H1 (cell line): ENCODE results near the gene NEURL1B. TPM values are rescaled to one million over a fixed set of nuclear protein-coding genes. Genes with fewer than 3 reads are reported as not detected.

Experiments used
- CTCF ChIA-PET: fragments of 300-600 bp; sonication (Branson Sonifier 250); formaldehyde crosslinking; loops from one replicate; lab custom pipeline; 2021; ENCODE audit not compliant: partially characterized antibody; lab: Charles Lee
- POLR2A ChIA-PET: fragments of 300-600 bp; sonication (Branson Sonifier 250); formaldehyde crosslinking; loops from one replicate; lab custom pipeline; 2021; ENCODE audit warnings: inconsistent platforms; ENCODE audit not compliant: partially characterized antibody; lab: Charles Lee
- DNase-seq, 2 experiments: peaks; one replicate each; pipeline versions ENCODE4 v3.0.0 to v3.0.0-alpha.2; 2010 to 2022; ENCODE audit warnings: low spot score in 2 of 2, low read depth in 1 of 2, mixed read lengths in 1 of 2
- FAIRE-seq: peaks from 2 replicates; lab custom pipeline; 2011; peaks lifted over from hg19 to GRCh38; lab: Jason Lieb, UNC
- H2AFZ ChIP-seq: 2 replicates; pipeline ENCODE4 v1.8.1; 2012; ENCODE audit warnings: low read length, inconsistent platforms
- H2AK5ac ChIP-seq: 2 replicates; pipeline ENCODE4 v1.6.1; 2013; ENCODE audit warnings: low read depth, low read length
- H2BK120ac ChIP-seq: replicated peaks from 2 replicates; pipeline ENCODE3; 2013; ENCODE audit warnings: low read depth, low read length, inconsistent platforms
- H2BK12ac ChIP-seq: 2 replicates; pipeline ENCODE4 v1.6.1; 2013; ENCODE audit warnings: low read depth, low read length
- H2BK15ac ChIP-seq: 2 replicates; pipeline ENCODE4 v1.6.1; 2013; ENCODE audit warnings: low read length
- H2BK20ac ChIP-seq: 2 replicates; pipeline ENCODE4 v1.6.1; 2013; ENCODE audit warnings: low read length
- H2BK5ac ChIP-seq: 2 replicates; pipeline ENCODE4 v1.6.1; 2013; ENCODE audit warnings: low read depth, low read length
- H3K14ac ChIP-seq: 2 replicates; pipeline ENCODE4 v1.6.1; 2013; ENCODE audit warnings: inconsistent platforms; ENCODE audit not compliant: insufficient read length
- H3K18ac ChIP-seq: 2 replicates; pipeline ENCODE4 v1.6.1; 2013; ENCODE audit warnings: low read length; ENCODE audit errors: extremely low read depth
- H3K23ac ChIP-seq: 2 replicates; pipeline ENCODE4 v1.6.1; 2013; ENCODE audit warnings: inconsistent platforms; ENCODE audit not compliant: insufficient read length
- H3K23me2 ChIP-seq: 2 replicates; pipeline ENCODE4 v1.6.1; 2013; ENCODE audit warnings: low read depth, low read length
- H3K27ac ChIP-seq: 2 replicates; pipeline ENCODE4 v1.6.1; 2011; ENCODE audit warnings: low read depth, low read length, inconsistent platforms
- H3K27me3 ChIP-seq, 4 experiments: replicated peaks in 1 of 4; 1 replicate in 1 of 4; 2 replicates in 3 of 4; pipeline versions ENCODE4 v1.6.1 to v1.8.1; 2011 to 2013; ENCODE audit warnings: low read length in 3 of 4, mild to moderate bottlenecking in 3 of 4, inconsistent platforms in 2 of 4, mixed read lengths in 2 of 4, moderate library complexity in 1 of 4; ENCODE audit not compliant: control insufficient read depth in 3 of 4, insufficient read depth in 3 of 4; ENCODE audit errors: extremely low read depth in 1 of 4
- H3K36me3 ChIP-seq, 4 experiments: 2 replicates each; pipeline versions ENCODE4 v1.6.1 to v1.8.1; 2011 to 2013; ENCODE audit warnings: mild to moderate bottlenecking in 4 of 4, low read length in 3 of 4, moderate library complexity in 2 of 4, control low read depth in 1 of 4, inconsistent platforms in 1 of 4; ENCODE audit not compliant: insufficient read depth in 4 of 4, control insufficient read depth in 2 of 4
- H3K4ac ChIP-seq: replicated peaks from 2 replicates; pipeline ENCODE3; 2013; ENCODE audit warnings: low read length, low read depth, mixed read lengths, inconsistent platforms; ENCODE audit not compliant: insufficient read length
- H3K4me1 ChIP-seq, 4 experiments: replicated peaks in 1 of 4; 1 replicate in 1 of 4; 2 replicates in 3 of 4; pipeline versions ENCODE4 v1.6.1 to v1.8.1; 2011 to 2013; ENCODE audit warnings: low read length in 3 of 4, inconsistent platforms in 2 of 4, mixed read lengths in 1 of 4; ENCODE audit not compliant: insufficient read depth in 4 of 4, control insufficient read depth in 3 of 4
- H3K4me2 ChIP-seq, 2 experiments: 2 replicates each; pipeline versions ENCODE4 v1.6.1 to v1.8.1; 2011 to 2013; ENCODE audit warnings: low read depth in 2 of 2, low read length in 2 of 2, control low read depth in 1 of 2, inconsistent platforms in 1 of 2, mild to moderate bottlenecking in 1 of 2; ENCODE audit not compliant: insufficient read depth in 1 of 2
- H3K4me3 ChIP-seq, 4 experiments: fragments of 200-600, 300-600 bp in 1 of 4; sonication (generic), shearing (Covaris generic), sonication (Bioruptor Twin) in 1 of 4; 2 replicates each; pipeline versions ENCODE4 v1.5.1 to v1.8.1; 2011 to 2016; ENCODE audit warnings: low read length in 4 of 4, low read depth in 3 of 4, control low read depth in 2 of 4, inconsistent platforms in 2 of 4, mild to moderate bottlenecking in 2 of 4, mixed read lengths in 1 of 4, moderate library complexity in 1 of 4; ENCODE audit not compliant: insufficient read depth in 2 of 4; ENCODE audit errors: extremely low read depth in 1 of 4
- H3K56ac ChIP-seq: replicated peaks from 2 replicates; pipeline ENCODE3; 2013; ENCODE audit warnings: low read depth, mild to moderate bottlenecking, mixed read lengths, low read length, inconsistent platforms; ENCODE audit not compliant: insufficient read length
- H3K79me1 ChIP-seq: 2 replicates; pipeline ENCODE4 v1.6.1; 2013; ENCODE audit warnings: low read depth, low read length, control low read depth
- H3K79me2 ChIP-seq, 2 experiments: 2 replicates each; pipeline versions ENCODE4 v1.6.1 to v1.8.1; 2012 to 2013; ENCODE audit warnings: low read length in 2 of 2, mild to moderate bottlenecking in 2 of 2, inconsistent platforms in 1 of 2; ENCODE audit not compliant: insufficient read depth in 2 of 2, control insufficient read depth in 1 of 2
- H3K9ac ChIP-seq, 4 experiments: replicated peaks in 1 of 4; 1 replicate in 1 of 4; 2 replicates in 3 of 4; pipeline versions ENCODE4 v1.6.1 to v1.8.1; 2011 to 2013; ENCODE audit warnings: low read depth in 3 of 4, low read length in 3 of 4, control low read depth in 2 of 4, mild to moderate bottlenecking in 2 of 4, moderate library complexity in 2 of 4, inconsistent platforms in 1 of 4; ENCODE audit errors: extremely low read depth in 1 of 4
- H3K9me3 ChIP-seq, 2 experiments: 2 replicates each; pipeline versions ENCODE4 v1.6.1 to v1.8.1; 2012 to 2013; ENCODE audit warnings: mild to moderate bottlenecking in 2 of 2, moderate library complexity in 2 of 2, control low read depth in 1 of 2, inconsistent platforms in 1 of 2, low read depth in 1 of 2, low read length in 1 of 2, mixed read lengths in 1 of 2; ENCODE audit not compliant: insufficient read depth in 2 of 2
- H4K20me1 ChIP-seq, 2 experiments: replicated peaks in 1 of 2; 2 replicates each; pipeline versions ENCODE3 to v1.8.1; 2011 to 2013; ENCODE audit warnings: inconsistent platforms in 2 of 2, low read length in 2 of 2, mild to moderate bottlenecking in 1 of 2; ENCODE audit not compliant: insufficient read depth in 2 of 2, control insufficient read depth in 1 of 2
- H4K5ac ChIP-seq: 2 replicates; pipeline ENCODE4 v1.6.1; 2013; ENCODE audit warnings: low read length, low read depth, mixed read lengths, inconsistent platforms; ENCODE audit not compliant: insufficient read length
- H4K8ac ChIP-seq: 2 replicates; pipeline ENCODE4 v1.8.0; 2013; ENCODE audit warnings: mild to moderate bottlenecking, moderate library complexity, low read length, inconsistent platforms; ENCODE audit not compliant: insufficient read depth; ENCODE audit errors: extremely low read depth
- H4K91ac ChIP-seq: replicated peaks from 2 replicates; pipeline ENCODE3; 2013; ENCODE audit warnings: low read length, mixed read lengths, inconsistent platforms; ENCODE audit not compliant: insufficient read length
- RXRA ChIP-seq: IDR thresholded peaks from 2 replicates; pipeline ENCODE4 v1.6.1; 2011; ENCODE audit warnings: low read depth, mild to moderate bottlenecking, low read length, moderate library complexity; ENCODE audit not compliant: insufficient read depth
- TCF12 ChIP-seq: IDR thresholded peaks from 2 replicates; pipeline ENCODE4 v1.6.1; 2011; ENCODE audit warnings: low read depth, mild to moderate bottlenecking, low read length
- WGBS, 2 experiments: shearing (Covaris generic) in 1 of 2; methylation state at CpG; one replicate each; pipeline versions ENCODE4 v1.1.6 to v1.1.7; 2013 to 2015; ENCODE audit warnings: low lambda C conversion rate in 2 of 2, mixed read lengths in 2 of 2, inconsistent platforms in 1 of 2, low coverage in 1 of 2, missing lambda C conversion rate in 1 of 2; ENCODE audit not compliant: insufficient replicate concordance in 2 of 2, insufficient coverage in 1 of 2, insufficient read length in 1 of 2; ENCODE audit errors: extremely low coverage in 1 of 2, missing lambda C conversion rate in 1 of 2; 5-methylcytosine and 5-hydroxymethylcytosine counted together
- polyA plus RNA-seq, 7 experiments: library from polyadenylated mRNA; depleted of rRNA in 3 of 7; stranded (reverse) in 5 of 7; unstranded in 2 of 7; fragments of >200 nt in 5 of 7; fragments of 200-250 nt in 2 of 7; gene quantifications; 1 replicate in 5 of 7; 2 replicates in 1 of 7; 4 replicates in 1 of 7; pipeline versions ENCODE4 v1.2.1 to v1.2.3, GENCODE V29; 2011 to 2013; ENCODE audit warnings: missing spikeins in 2 of 7, mixed read lengths in 2 of 7
- total RNA-seq: library from RNA; stranded (reverse); fragmentation: NEBNext Ultra II Directional; extraction: Animal tissue kit (Norgen Biotek cat#: 25700); gene quantifications from 2 replicates; pipeline ENCODE4 v1.2.1, GENCODE V29; 2021

NEURL1B gene
- total and polyA plus RNA-seq, 2 of the 8 experiments (the other 6 are each of a cell fraction or from before 2014, with no cell fraction given), result 3.3 to 6.1 TPM

DNA sequence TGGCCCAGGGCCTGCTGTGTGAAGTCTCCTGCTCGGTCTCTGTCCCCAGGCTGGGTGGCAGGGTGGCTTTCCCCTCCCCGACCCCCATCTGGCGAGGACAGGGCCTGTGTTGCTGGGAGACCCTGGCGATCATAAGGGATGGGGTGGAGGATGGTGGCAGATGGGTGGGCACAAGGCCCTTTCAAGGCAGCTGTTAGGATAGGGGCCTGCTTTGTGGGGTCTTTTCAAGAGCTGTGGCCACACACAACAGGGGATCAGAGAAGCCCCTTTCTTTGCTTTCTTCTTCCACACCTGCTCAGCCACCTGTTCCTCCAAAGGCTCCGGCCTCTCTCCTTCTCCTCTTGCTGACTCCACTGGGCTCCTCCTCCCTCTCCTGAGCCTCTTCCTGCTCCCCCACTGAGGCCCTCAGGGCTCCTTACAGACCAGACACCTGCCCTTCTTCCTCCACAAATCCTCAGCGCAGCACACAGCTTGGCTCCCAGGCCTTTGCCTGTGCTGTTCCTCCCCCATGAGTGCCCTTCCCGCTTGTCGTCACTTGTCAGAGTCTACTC lies 15.0 kb upstream of the NEURL1B start:
- TF ChIP-seq TCF12, result peak; percentile 32; the same call in 1 of the 2 replicates
- no peak for TF ChIP-seq RXRA
- TF ChIP-seq, all 59 proteins: peak for 1
- Histone ChIP-seq H2BK120ac (no peak overlapping the region), H4K8ac (no peak overlapping the region), H3K27ac (no peak overlapping the region), H2BK5ac (no peak overlapping the region), H3K79me1 (no peaks in the 10 kb centered on the region), H3K4me2 (no peak overlapping the region), H2BK15ac (no peak overlapping the region), H4K91ac (no peak overlapping the region), H3K4me3 (no peak overlapping the region), H3K56ac (no peak overlapping the region), H4K20me1 (no peaks in the 10 kb centered on the region), H3K18ac (no peak overlapping the region), H3K9me3 (no peaks in the 10 kb centered on the region), H2BK20ac (peak overlapping the region; percentile 87; the same call in 1 of the 2 replicates), H2AFZ (no peak overlapping the region), H2BK12ac (peak overlapping the region; percentile 65; the same call in 1 of the 2 replicates), H2AK5ac (no peak overlapping the region), H3K23me2 (no peaks in the 10 kb centered on the region), H3K23ac (no peak overlapping the region), H3K14ac (no peak overlapping the region), H3K79me2 (no peaks in the 10 kb centered on the region), H3K36me3 (no peaks in the 10 kb centered on the region), H3K27me3 (no peaks in the 10 kb centered on the region; a peak in 1 of 7 replicates), H3K4me1 (peaks cover 7 to 27% (median 9%) of the 10 kb centered on the region in 4 experiments), H4K5ac (no peak overlapping the region), H3K9ac (no peak overlapping the region), H3K4ac (no peak overlapping the region)
- ChIA-PET CTCF (interaction anchor here (1.2 kb wide), 1 partner anchor 21 kb away, joined by 5 read pairs; no protein-coding TSS in a partner anchor), POLR2A (no interaction called here)
- 74% methylated on average over 8 of the region's 8 CpGs; no CpG with 5 or more reads in 1 of the 2 experiments for WGBS, 2 experiments
- FAIRE-seq (no peak), DNase-seq (no peak)
